RWPE2 (cell line): ENCODE data around the gene ZNF740.

Source experiments
- ATAC-seq: fragments of 200-7000 bp; cut with Tn5 transposase; 3 replicates; pipeline ENCODE4 v1.9.1; 2021; ENCODE audit warnings: low read depth
- DNase-seq: peaks from one replicate; pipeline ENCODE4 v3.0.0-alpha.2; 2020; ENCODE audit warnings: low spot score
- H3K27ac ChIP-seq: fragments of 450-650 bp; 2 replicates; pipeline ENCODE4 v1.5.1; 2017; ENCODE audit warnings: mild to moderate bottlenecking; ENCODE audit not compliant: poor library complexity, severe bottlenecking
- H3K27me3 ChIP-seq: fragments of 250-450 bp; sonication (Bioruptor Pico); 2 replicates; pipeline ENCODE4 v1.5.1; 2021; ENCODE audit warnings: mild to moderate bottlenecking, moderate library complexity; ENCODE audit not compliant: insufficient read depth, poor library complexity, severe bottlenecking
- H3K36me3 ChIP-seq: fragments of 250-450 bp; sonication (Bioruptor Pico); 2 replicates; pipeline ENCODE4 v1.5.1; 2020; ENCODE audit warnings: low read depth, mild to moderate bottlenecking, moderate library complexity
- H3K4me1 ChIP-seq: fragments of 250-450 bp; sonication (Bioruptor Pico); 2 replicates; pipeline ENCODE4 v1.5.1; 2021; ENCODE audit warnings: mild to moderate bottlenecking, moderate library complexity; ENCODE audit not compliant: insufficient read depth, poor library complexity, severe bottlenecking
- H3K4me3 ChIP-seq: fragments of 250-450 bp; sonication (Bioruptor Pico); 2 replicates; pipeline ENCODE4 v1.5.1; 2021; ENCODE audit warnings: mild to moderate bottlenecking, moderate library complexity; ENCODE audit not compliant: severe bottlenecking
- H3K9me3 ChIP-seq: fragments of 250-450 bp; sonication (Bioruptor Pico); 2 replicates; pipeline ENCODE4 v1.5.1; 2021; ENCODE audit warnings: mild to moderate bottlenecking, moderate library complexity; ENCODE audit not compliant: severe bottlenecking
- CTCF ChIP-seq: fragments of 450-650 bp; IDR thresholded peaks from one replicate; pipeline ENCODE4 v1.5.1; 2017; ENCODE audit warnings: mild to moderate bottlenecking, moderate library complexity; ENCODE audit not compliant: poor library complexity, severe bottlenecking

The ZNF740 gene

GRCh38 chr12:53191096-53191884, 10.8 kb downstream of the ZNF740 start:
- DNase-seq (no peak), ATAC-seq (no peak)
- H3K27ac ChIP-seq = no peak overlapping the region
- H3K9me3 ChIP-seq = no peaks in the 10 kb centered on the region
- H3K4me1 ChIP-seq = no peaks in the 10 kb centered on the region
- no peaks in the 10 kb centered on the region for H3K27me3 ChIP-seq
- H3K4me3 ChIP-seq = no peak overlapping the region
- TF ChIP-seq CTCF = no peak
- peaks cover 14% of the 10 kb centered on the region for H3K36me3 ChIP-seq

GRCh38 chr12:53191885-53192530, 11.5 kb downstream of the ZNF740 start:
- no peaks in the 10 kb centered on the region for H3K4me1 ChIP-seq
- no peak overlapping the region for H3K27ac ChIP-seq
- H3K4me3 ChIP-seq = no peak overlapping the region
- ATAC-seq (no peak), DNase-seq (no peak)
- H3K27me3 ChIP-seq = no peaks in the 10 kb centered on the region
- H3K9me3 ChIP-seq = no peaks in the 10 kb centered on the region
- peaks cover 6% of the 10 kb centered on the region for H3K36me3 ChIP-seq
- TF ChIP-seq CTCF = no peak

GRCh38 chr12:53192531-53193021, 12.1 kb downstream of the ZNF740 start:
- TF ChIP-seq CTCF = no peak
- Histone ChIP-seq H3K27ac (no peak overlapping the region), H3K27me3 (no peaks in the 10 kb centered on the region), H3K4me1 (no peaks in the 10 kb centered on the region), H3K9me3 (no peaks in the 10 kb centered on the region), H3K36me3 (peaks cover 5% of the 10 kb centered on the region; the same call in 1 of the 2 replicates), H3K4me3 (no peak overlapping the region)
- DNase-seq (no peak), ATAC-seq (no peak)

GRCh38 chr12:53193040-53193439, 12.5 kb downstream of the ZNF740 start:
- Histone ChIP-seq H3K4me1 (no peaks in the 10 kb centered on the region), H3K9me3 (no peaks in the 10 kb centered on the region), H3K27me3 (no peaks in the 10 kb centered on the region), H3K4me3 (no peak overlapping the region), H3K36me3 (peaks cover 5% of the 10 kb centered on the region; the same call in 1 of the 2 replicates), H3K27ac (no peak overlapping the region)
- ATAC-seq (no peak), DNase-seq (no peak)
- TF ChIP-seq CTCF = no peak
